Measurements from ENCODE around the gene MARCHF3.
A peak's percentile ranks its signal among the peaks of the same experiment; 100 is the strongest.
"Not testable (repeated sequence)": the region's sequence is repeated elsewhere in the genome, so short reads cannot be mapped to it uniquely, and the experiment has no call there.

MARCHF3 gene, protein sequence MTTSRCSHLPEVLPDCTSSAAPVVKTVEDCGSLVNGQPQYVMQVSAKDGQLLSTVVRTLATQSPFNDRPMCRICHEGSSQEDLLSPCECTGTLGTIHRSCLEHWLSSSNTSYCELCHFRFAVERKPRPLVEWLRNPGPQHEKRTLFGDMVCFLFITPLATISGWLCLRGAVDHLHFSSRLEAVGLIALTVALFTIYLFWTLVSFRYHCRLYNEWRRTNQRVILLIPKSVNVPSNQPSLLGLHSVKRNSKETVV

GRCh38 chr5:127030259-127031146, at the start of gene MARCHF3:
Gene MARCHF3, minus strand, starts transcription at chr5:127030558. Its CDS starts 112,387 bp downstream, at chr5:126918171.
- peak; percentile 89 for DNase-seq

GRCh38 chr5:127079994-127080491, 49.7 kb upstream of the MARCHF3 start:
- DNase-seq = no peak

- no peak for DNase-seq
These were observed 47.0 kb upstream of the MARCHF3 start for GRCh38 chr5:127077366-127077765.

GRCh38 chr5:127076315-127077129, 46.2 kb upstream of the MARCHF3 start:
- no peak for DNase-seq

DNA sequence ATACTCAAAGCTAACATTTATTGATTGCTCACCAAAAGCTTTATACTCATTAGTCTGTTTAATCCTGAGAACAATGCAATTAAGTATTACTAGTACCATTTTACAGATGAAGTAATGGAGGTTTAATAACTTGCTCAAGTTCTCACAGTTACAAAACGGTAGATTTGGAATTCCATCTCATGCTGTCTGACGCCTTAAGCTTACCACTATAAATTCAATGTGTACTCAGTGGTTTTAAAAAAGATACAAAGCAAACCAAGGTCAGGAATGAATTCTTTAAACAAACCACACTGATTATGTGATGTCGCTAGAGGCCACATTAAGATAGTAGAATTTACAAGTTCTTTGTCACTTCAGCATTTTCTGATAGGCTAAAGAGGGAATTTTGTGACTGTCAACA, 44.1 kb upstream of the MARCHF3 start:
- DNase-seq = no peak

GRCh38 chr5:127072861-127073846, 42.8 kb upstream of the MARCHF3 start, which contains the start of gene C5orf63:
Gene C5orf63, minus strand, starts transcription at chr5:127073502. Its CDS starts 14,507 bp downstream, at chr5:127058995.
- DNase-seq = peak; percentile 44

GRCh38 chr5:127070243-127070642, 39.9 kb upstream of the MARCHF3 start:
- DNase-seq = no peak

DNA sequence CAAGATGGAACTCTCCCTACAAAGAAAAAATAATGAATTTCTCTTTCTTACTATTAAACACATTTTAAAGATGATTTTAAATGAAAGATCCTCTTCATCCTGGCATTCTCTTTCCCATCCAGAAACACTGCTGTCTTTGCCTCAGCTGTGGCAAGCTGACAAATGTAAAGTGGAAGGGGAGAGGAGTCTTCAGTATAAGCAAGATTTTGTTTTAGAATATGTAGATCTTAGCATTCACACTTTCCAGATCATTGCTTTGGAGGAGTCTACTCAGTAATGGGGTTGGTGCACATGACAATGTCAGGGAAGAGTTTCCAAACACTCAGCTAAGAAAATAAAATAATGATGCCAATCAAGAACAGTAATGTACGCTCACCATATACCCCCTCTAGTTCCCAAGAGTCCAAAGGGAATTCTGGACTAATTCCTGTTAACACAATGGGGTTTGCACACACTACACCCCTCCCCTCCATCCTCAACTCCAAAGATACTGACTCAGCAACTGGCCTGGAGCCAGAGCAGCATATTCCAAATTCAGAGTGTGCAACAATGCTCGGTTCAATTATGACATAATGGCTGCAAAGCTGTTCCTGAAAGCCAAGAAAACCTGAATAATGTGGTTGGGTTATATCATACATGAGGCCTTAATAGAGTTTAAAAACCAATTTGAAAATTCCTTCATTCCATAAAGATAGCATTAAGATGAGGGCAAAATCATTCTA, 38.3 kb upstream of the MARCHF3 start:
- DNase-seq = no peak

DNA sequence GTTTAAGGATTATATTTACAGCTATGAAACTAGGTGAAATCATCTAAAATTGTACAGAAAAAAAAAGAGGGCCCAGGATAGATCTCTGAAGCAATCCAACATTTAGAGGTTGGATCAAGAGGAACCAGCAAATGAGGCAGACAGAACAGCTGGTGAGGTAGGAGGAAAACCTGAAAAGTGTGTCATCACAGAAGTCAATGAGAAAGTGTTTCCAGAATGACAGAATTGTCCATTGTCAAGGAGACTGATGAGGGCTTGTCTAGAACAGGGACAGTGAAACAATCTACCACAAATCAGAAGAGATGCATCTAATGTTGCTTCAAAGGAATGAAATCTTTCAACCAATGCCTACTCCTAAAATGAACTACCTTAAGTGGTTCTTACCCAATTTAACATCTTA, 36.4 kb upstream of the MARCHF3 start:
- no peak for DNase-seq

GRCh38 chr5:127064253-127064840, 34.0 kb upstream of the MARCHF3 start:
- no peak for DNase-seq

- no peak for DNase-seq
These were observed 33.0 kb upstream of the MARCHF3 start for GRCh38 chr5:127063257-127063913.

- no peak for DNase-seq
These were observed 31.6 kb upstream of the MARCHF3 start for GRCh38 chr5:127061956-127062355.

DNA sequence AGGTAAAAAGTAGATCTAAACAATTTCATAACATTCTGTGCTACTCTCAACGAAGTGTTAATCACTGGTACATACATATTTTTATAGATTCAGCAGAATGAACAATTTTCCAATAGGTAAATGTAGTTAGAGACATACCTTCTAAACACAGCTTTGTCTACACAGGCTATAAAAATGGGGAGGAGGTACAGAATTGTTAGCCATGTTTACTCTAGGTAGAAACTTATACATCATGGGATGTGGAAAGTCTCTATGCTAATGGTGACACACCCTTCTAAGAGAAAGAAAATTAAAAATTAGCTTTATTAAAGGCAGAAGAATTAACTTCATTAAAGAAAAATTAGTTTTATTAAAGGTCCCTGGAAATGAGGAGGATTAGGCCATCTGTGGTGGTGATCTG, 31.2 kb upstream of the MARCHF3 start:
- DNase-seq = no peak

GRCh38 chr5:127060470-127060985, 30.2 kb upstream of the MARCHF3 start:
- DNase-seq = no peak

- DNase-seq = no peak
These were observed 26.5 kb upstream of the MARCHF3 start for GRCh38 chr5:127056896-127057295.

DNA sequence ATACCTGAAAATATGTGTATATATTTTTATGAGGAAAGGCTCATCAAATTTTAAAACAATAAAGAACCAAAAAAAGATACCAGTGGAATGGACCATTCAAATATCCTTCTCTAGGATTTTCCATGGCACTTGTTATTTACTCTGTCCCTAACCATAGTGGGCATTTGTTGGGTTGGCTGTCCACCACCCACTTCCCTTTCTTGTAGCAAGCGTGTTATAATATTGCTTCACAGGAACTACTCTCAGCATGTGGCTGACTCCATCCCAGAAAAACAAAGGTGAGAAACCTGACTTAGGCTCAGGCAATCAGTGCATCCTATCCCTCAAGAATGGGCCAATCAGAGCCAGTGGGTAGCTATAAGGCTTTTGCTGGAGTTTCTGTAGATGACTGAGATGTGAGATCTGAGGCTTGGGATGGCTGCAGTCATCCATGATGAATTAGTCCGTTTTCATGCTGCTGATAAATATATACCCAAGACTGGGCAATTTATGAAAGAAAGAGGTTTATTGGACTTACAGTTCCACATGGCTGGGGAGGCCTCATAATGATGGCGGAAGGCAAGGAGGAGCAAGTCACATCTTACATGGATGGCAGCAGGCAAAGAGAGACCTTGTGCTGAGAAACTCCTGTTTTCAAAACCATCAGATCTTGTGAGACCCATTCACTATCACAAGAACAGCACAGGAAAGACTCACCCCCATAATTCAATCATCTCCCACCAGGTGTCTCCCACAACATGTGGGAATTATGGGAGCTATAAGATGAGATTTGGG, 25.7 kb upstream of the MARCHF3 start:
- DNase-seq = no peak

GRCh38 chr5:127053551-127053950, 23.2 kb upstream of the MARCHF3 start:
- DNase-seq = not testable (repeated sequence)

DNA sequence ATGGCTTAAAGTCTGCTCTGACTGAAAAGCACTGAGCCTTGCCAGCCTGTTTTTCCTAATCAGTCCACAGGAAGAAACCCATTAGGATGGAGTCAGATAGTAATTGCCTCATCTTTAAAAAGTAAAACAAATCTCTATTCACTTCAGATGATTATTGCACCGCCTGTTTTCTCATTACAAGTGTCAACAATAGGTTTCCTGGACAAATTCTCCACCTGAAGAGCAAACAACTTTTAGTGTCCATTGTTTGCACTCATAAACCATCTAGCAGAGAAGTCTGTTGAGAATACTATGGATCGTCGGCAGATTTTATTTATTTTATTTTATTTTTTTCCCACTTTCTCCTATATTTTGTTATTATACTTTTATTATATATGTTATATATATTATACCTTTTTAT, 22.7 kb upstream of the MARCHF3 start:
- no peak for DNase-seq

DNA sequence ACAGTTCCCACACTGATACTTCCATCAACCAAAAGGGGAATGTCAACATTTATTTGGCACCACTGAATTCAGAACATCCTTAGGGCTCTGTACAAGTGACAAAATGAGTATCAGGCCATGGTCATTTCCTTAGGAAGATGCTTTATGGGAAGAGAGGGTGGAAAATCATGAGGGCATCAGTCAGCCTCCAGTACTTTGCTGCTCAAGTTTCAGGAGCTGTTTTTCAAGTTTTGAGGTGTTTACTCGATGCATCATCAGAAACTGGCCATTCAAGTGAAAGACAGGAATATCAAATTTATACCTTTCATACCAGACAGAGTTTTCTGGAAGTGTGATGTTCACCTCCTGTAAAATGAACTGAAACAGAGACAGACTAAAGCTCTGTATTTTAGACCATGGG, 21.2 kb upstream of the MARCHF3 start:
- DNase-seq = no peak
